ENCODE measurements around the gene ICAM5.
A peak's percentile ranks its signal among the peaks of the same experiment; 100 is the strongest.
"Not testable (repeated sequence)": the region's sequence is repeated elsewhere in the genome, so short reads cannot be mapped to it uniquely, and the experiment has no call there.

Gene ICAM5, protein sequence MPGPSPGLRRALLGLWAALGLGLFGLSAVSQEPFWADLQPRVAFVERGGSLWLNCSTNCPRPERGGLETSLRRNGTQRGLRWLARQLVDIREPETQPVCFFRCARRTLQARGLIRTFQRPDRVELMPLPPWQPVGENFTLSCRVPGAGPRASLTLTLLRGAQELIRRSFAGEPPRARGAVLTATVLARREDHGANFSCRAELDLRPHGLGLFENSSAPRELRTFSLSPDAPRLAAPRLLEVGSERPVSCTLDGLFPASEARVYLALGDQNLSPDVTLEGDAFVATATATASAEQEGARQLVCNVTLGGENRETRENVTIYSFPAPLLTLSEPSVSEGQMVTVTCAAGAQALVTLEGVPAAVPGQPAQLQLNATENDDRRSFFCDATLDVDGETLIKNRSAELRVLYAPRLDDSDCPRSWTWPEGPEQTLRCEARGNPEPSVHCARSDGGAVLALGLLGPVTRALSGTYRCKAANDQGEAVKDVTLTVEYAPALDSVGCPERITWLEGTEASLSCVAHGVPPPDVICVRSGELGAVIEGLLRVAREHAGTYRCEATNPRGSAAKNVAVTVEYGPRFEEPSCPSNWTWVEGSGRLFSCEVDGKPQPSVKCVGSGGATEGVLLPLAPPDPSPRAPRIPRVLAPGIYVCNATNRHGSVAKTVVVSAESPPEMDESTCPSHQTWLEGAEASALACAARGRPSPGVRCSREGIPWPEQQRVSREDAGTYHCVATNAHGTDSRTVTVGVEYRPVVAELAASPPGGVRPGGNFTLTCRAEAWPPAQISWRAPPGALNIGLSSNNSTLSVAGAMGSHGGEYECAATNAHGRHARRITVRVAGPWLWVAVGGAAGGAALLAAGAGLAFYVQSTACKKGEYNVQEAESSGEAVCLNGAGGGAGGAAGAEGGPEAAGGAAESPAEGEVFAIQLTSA

GRCh38 chr19:10289836-10290356 lies at the start of gene ICAM5:
Gene ICAM5, plus strand, starts transcription at chr19:10289952. Its CDS starts 92 bp downstream, at chr19:10290044.
- peak in 1 of 3 donors; percentile 31 for DNase-seq (ENCODE audit: low read depth in 3 of 3)

DNA sequence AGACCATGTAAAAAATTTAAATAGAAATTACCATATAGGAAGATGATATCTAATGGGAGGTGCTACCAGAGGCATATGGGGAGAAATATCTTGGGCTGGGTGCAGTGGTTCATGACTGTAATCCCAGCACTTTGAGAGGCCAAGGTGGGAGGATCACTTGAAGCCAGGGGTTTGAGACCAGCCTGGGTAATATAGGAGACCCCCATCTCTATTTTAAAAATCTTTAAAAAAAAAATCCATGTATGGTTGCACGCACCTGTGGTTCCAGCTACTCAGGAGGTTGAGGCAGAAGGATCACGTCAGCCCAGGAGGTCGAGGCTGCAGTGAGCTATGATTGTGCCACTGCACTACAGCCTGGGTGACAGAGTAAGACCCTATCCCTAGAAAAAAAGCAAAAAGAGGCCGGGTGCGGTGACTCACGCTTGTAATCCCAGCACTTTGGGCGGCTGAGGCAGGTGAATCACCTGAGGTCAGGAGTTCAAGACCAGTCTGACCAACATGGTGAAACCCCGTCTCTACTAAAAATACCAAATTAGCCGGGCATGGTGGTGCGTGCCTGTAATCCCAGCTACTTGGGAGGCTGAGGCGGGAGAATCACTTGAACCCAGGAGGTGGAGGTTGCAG lies 47.8 kb upstream of the ICAM5 start:
- not testable (repeated sequence) for DNase-seq (ENCODE audit: low read depth in 3 of 3)

- DNase-seq (ENCODE audit: low read depth in 3 of 3), result no peak
These were observed 46.1 kb upstream of the ICAM5 start for GRCh38 chr19:10243606-10244005.

- DNase-seq (ENCODE audit: low read depth in 3 of 3), result no peak
These were observed 44.4 kb upstream of the ICAM5 start for GRCh38 chr19:10245189-10245939.

GRCh38 chr19:10246511-10246910 lies 43.2 kb upstream of the ICAM5 start:
- no peak for DNase-seq (ENCODE audit: low read depth in 3 of 3)

DNA sequence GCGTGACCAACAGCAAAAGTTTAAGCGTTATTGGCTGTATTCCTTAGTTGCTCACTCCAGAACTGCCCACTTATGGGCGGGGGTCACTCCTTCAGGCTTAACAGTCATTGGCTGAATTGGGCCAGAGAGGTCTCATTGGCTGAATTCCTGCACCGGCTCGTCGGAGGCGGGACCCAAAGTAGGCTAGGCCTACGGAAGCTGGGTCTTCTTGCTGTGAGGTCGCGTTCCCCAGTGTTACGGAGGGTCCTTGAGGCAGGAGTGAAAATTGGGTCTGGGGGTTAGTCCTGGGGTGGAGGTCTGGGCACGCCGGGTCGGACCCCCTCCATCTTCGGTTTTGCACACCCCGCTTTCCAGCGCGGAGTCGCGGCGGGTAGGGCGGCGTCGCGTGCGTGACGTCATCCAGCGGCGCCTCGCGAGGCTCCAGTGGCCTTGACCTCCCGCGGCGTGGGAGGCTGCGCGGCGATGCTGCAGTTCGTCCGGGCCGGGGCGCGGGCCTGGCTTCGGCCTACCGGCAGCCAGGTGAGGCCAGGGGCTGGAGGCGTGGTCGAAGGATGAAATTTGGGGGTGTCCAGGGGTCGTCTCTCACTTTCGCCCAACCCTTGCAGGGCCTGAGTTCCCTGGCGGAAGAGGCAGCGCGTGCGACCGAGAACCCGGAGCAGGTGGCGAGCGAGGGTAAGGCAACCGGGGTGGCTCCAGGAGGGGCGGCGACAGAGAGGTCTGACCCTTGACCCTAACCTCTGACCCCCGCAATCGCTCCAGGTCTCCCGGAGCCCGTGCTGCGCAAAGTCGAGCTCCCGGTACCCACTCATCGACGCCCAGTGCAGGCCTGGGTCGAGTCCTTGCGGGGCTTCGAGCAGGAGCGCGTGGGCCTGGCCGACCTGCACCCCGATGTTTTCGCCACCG lies 37.7 kb upstream of the ICAM5 start, which contains the start of gene MRPL4:
TSS of gene MRPL4 (plus strand) at position 423 of the 903 bp plus-strand sequence. CDS start at position 463, 40 bp downstream.
- peak; percentile 87 to 94 (median 94) for DNase-seq (ENCODE audit: low read depth in 3 of 3)

DNA sequence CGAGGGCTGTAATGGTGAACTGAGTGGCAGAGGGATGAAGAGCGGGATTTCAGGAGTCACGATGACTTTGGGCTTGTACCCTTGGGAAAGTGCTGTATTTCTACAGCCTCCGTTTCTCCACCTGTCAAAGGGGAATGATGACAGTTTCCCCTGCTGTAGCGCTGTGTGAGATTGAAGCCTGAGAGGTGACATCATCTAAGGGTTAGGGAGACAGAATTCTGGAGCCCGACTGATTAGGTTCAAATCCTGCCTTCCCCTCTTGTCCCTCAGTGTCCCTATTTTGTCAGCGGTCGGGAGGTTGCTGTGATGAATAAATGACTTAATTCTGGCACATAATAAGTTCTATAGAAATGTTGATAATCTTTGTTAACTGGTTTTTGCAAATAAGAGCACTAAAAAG lies 37.0 kb upstream of the ICAM5 start:
- DNase-seq (ENCODE audit: low read depth in 3 of 3), result no peak

DNA sequence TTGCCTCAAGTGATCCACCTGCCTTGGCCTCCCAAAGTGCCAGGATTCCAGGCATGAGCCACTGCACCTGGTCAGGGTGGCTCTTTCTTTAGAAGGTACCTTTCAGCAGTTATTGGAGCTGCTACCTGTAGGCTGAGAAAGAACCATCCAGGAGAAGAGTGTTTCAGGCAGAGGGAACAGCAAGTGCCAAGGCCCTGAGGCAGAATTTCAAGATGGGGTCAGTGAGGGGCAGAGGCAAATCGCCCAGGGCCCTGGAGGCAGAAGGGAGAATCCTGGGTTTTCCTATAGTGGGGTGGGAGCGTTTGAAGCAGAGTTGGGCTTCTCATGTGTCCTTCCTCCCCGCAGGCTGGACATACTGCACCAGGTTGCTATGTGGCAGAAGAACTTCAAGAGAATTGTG lies 35.5 kb upstream of the ICAM5 start:
- no peak for DNase-seq (ENCODE audit: low read depth in 3 of 3)

GRCh38 chr19:10255358-10255757 lies 34.4 kb upstream of the ICAM5 start:
- no peak for DNase-seq (ENCODE audit: low read depth in 3 of 3)

DNA sequence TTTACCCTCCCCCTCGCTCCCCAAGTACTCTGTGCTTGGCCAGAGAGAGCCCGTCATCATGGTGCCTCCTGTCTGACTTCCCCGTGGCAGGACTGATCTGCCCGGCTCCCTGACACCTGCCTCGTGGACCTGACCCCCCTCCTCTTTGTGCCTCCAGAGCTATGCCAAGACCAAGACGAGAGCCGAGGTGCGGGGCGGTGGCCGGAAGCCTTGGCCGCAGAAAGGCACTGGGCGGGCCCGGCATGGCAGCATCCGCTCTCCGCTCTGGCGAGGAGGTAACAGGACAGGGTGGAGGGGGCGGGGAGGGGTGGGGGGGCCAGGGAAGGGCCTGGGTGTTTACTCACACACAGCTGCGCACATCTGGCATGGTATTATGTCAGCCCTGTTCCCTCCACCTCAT lies 33.2 kb upstream of the ICAM5 start:
- DNase-seq (ENCODE audit: low read depth in 3 of 3), result no peak

GRCh38 chr19:10256970-10257615 lies 32.7 kb upstream of the ICAM5 start:
- DNase-seq (ENCODE audit: low read depth in 3 of 3), result no peak

GRCh38 chr19:10258080-10258710 lies 31.6 kb upstream of the ICAM5 start:
- no peak for DNase-seq (ENCODE audit: low read depth in 3 of 3)

DNA sequence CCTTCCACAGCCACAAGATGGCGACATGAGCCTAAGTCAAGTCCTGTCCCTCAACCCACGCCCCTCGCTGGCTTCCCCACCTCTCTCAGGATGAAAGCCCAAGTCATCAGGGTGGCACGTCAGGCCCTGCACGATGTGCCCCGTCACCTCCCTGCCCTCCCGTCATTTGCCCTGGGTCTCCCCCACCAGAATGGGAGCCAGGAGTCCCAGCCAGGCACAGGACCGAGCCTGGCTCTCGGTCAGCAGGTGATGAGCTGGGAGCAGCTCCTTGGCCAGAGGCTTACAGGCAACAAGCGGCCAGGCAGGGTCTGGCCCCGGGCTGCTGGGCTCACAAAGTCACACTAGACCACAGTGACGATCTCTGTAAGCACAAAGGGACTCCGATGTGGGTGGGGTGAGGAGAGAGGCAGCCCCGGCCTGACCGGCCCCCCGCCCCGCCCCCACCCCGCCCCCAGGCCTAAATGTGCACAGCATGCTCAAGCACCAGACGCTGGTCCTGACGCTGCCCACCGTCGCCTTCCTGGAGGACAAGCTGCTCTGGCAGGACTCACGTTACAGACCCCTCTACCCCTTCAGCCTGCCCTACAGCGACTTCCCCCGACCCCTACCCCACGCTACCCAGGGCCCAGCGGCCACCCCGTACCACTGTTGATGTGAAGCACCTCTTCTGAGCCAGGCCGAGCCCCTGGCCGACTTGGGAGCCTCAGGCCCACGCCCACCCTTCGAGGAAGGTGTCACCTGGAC lies 30.4 kb upstream of the ICAM5 start:
- peak; percentile 92 to 98 (median 92) for DNase-seq (ENCODE audit: low read depth in 3 of 3)

GRCh38 chr19:10260141-10260584 lies 29.6 kb upstream of the ICAM5 start:
- peak; percentile 43 to 68 (median 68) for DNase-seq (ENCODE audit: low read depth in 3 of 3)

DNA sequence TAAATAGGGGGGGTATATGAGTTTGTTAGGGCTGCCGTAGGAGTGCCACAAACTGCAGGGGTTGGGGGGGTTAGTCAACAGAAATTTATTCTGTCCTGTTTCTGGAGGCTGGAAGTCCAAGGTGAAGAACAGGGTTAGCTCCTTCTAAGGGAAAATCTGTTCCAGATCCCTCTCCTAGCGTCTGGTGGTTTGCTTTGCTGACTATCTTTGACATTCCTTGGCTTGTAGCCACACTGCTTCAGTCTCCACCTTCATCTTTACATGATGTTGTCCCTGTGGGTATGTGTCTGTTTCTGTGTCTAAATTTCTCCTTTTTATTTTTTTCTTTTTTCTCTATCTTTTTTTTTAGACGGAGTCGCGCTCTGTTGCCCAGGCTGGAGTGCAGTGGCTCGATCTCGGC lies 27.0 kb upstream of the ICAM5 start:
- DNase-seq (ENCODE audit: low read depth in 3 of 3), result no peak

GRCh38 chr19:10266706-10267105 lies 23.0 kb upstream of the ICAM5 start:
- no peak for DNase-seq (ENCODE audit: low read depth in 3 of 3)

- DNase-seq (ENCODE audit: low read depth in 3 of 3), result no peak
These were observed 21.7 kb upstream of the ICAM5 start for GRCh38 chr19:10268071-10268470.

Data from stimulated activated CD4-positive, alpha-beta T cell treated with anti-CD3 and anti-CD28 coated beads, TNF-alpha, amount 100 ng/mL, for 48 hours (primary cell).